GM23338 (cell line): ENCODE measurements around the gene AMFR. TPM values are rescaled to one million over a fixed set of nuclear protein-coding genes. Genes with fewer than 3 reads are reported as not detected.

Experiments
- ATAC-seq: fragments of 200-7000 bp; cut with Tn5 transposase; 3 replicates; pipeline ENCODE4 v1.9.1; 2020
- DNase-seq: peaks from one replicate; pipeline ENCODE4 v3.0.0-alpha.2; 2015; ENCODE audit warnings: low spot score
- H2AFZ ChIP-seq: fragments of 200-600 bp; sonication (generic); 2 replicates; pipeline ENCODE4 v1.8.0; 2016; ENCODE audit warnings: antibody characterized with exemption, mild to moderate bottlenecking, moderate library complexity
- H3F3A ChIP-seq: fragments of 200-600 bp; sonication (generic); replicated peaks from 2 replicates; pipeline ENCODE4 v1.8.0; 2017; ENCODE audit warnings: antibody characterized with exemption, mixed run types, low read depth
- H3K27ac ChIP-seq: fragments of 200-600 bp; sonication (generic); 2 replicates; pipeline ENCODE4 v1.6.1; 2016; ENCODE audit warnings: low read depth
- H3K27me3 ChIP-seq: fragments of 200-600 bp; sonication (generic); 2 replicates; pipeline ENCODE4 v1.8.0; 2016; ENCODE audit warnings: mild to moderate bottlenecking, mixed run types, moderate library complexity; ENCODE audit not compliant: insufficient read depth
- H3K36me3 ChIP-seq: fragments of 200-600 bp; sonication (generic); 2 replicates; pipeline ENCODE4 v1.8.0; 2016; ENCODE audit warnings: mild to moderate bottlenecking; ENCODE audit not compliant: insufficient read depth
- H3K4me1 ChIP-seq: fragments of 200-600 bp; sonication (generic); 2 replicates; pipeline ENCODE4 v1.8.0; 2016; ENCODE audit warnings: mild to moderate bottlenecking, moderate library complexity; ENCODE audit not compliant: insufficient read depth
- H3K4me2 ChIP-seq: fragments of 200-600 bp; sonication (generic); 2 replicates; pipeline ENCODE4 v1.7.1; 2017; ENCODE audit warnings: mixed run types
- H3K4me3 ChIP-seq: fragments of 200-600 bp; sonication (generic); 2 replicates; pipeline ENCODE4 v1.6.1; 2016; ENCODE audit warnings: mixed run types
- H3K79me2 ChIP-seq: fragments of 200-600 bp; sonication (generic); replicated peaks from 2 replicates; pipeline ENCODE4 v1.8.0; 2017; ENCODE audit warnings: mild to moderate bottlenecking; ENCODE audit not compliant: insufficient read depth
- H3K9me2 ChIP-seq: fragments of 200-600 bp; sonication (generic); 2 replicates; pipeline ENCODE4 v1.8.0; 2017; ENCODE audit not compliant: insufficient read depth
- H4K20me1 ChIP-seq: fragments of 200-600 bp; sonication (generic); replicated peaks from 2 replicates; pipeline ENCODE4 v1.8.0; 2017; ENCODE audit warnings: mild to moderate bottlenecking; ENCODE audit not compliant: insufficient read depth
- H3K27ac Mint-ChIP-seq: 2 replicates; pipeline ENCODE4 v1.8.0; 2020; ENCODE audit warnings: inconsistent platforms, mild to moderate bottlenecking, moderate library complexity, mixed read lengths
- H3K27me3 Mint-ChIP-seq: 3 replicates; pipeline ENCODE4 v1.8.0; 2022; ENCODE audit warnings: low read depth, mild to moderate bottlenecking, moderate library complexity, mixed read lengths, inconsistent platforms; ENCODE audit not compliant: insufficient read depth, poor library complexity
- H3K36me3 Mint-ChIP-seq: 3 replicates; pipeline ENCODE4 v1.8.0; 2021; ENCODE audit warnings: low read depth, mild to moderate bottlenecking, inconsistent platforms, moderate library complexity, mixed read lengths
- H3K4me1 Mint-ChIP-seq: 3 replicates; pipeline ENCODE4 v1.8.0; 2020; ENCODE audit warnings: mild to moderate bottlenecking, inconsistent platforms, mixed read lengths
- H3K4me3 Mint-ChIP-seq: 3 replicates; pipeline ENCODE4 v1.8.0; 2021; ENCODE audit warnings: moderate library complexity, mild to moderate bottlenecking, inconsistent platforms, mixed read lengths
- H3K9me3 Mint-ChIP-seq: 3 replicates; pipeline ENCODE4 v1.8.0; 2020; ENCODE audit warnings: moderate library complexity, mild to moderate bottlenecking, inconsistent platforms, mixed read lengths
- CREB1 ChIP-seq: fragments of 250-450 bp; sonication (Bioruptor Pico); IDR thresholded peaks from 2 replicates; pipeline ENCODE4 v1.5.0; 2020; ENCODE audit warnings: low read depth, mild to moderate bottlenecking, moderate library complexity
- CTCF ChIP-seq, 2 experiments: fragments of 200-600 bp in 1 of 2; sonication (generic) in 1 of 2; conservative IDR thresholded peaks; 2 replicates each; pipeline versions ENCODE4 v1.5.1 to v1.6.1; 2016 to 2017; ENCODE audit warnings: antibody characterized with exemption in 2 of 2, low read depth in 2 of 2, mild to moderate bottlenecking in 2 of 2, moderate library complexity in 1 of 2
- EZH2 ChIP-seq: fragments of 200-600 bp; sonication (generic); IDR thresholded peaks from one replicate; pipeline ENCODE4 v1.8.0; 2017; ENCODE audit warnings: antibody characterized with exemption, mild to moderate bottlenecking, low read depth; ENCODE audit not compliant: unreplicated experiment
- JUNB ChIP-seq: IDR thresholded peaks from one replicate; pipeline ENCODE4 v1.6.1; 2016; ENCODE audit warnings: antibody characterized with exemption; ENCODE audit not compliant: unreplicated experiment
- POLR2AphosphoS5 ChIP-seq: IDR thresholded peaks from 2 replicates; pipeline ENCODE4 v1.6.1; 2016; ENCODE audit warnings: antibody characterized with exemption, low read depth
- REST ChIP-seq: IDR thresholded peaks from one replicate; pipeline ENCODE4 v1.6.1; 2018; ENCODE audit warnings: antibody characterized with exemption; ENCODE audit not compliant: unreplicated experiment
- ZNF114 ChIP-seq: fragments of 250-450 bp; sonication (Bioruptor Pico); IDR thresholded peaks from 2 replicates; pipeline ENCODE4 v1.5.0; 2020; ENCODE audit warnings: mild to moderate bottlenecking, moderate library complexity
- ZNF331 ChIP-seq: fragments of 250-450 bp; sonication (Bioruptor Pico); IDR thresholded peaks from 2 replicates; pipeline ENCODE4 v1.5.0; 2020; ENCODE audit warnings: low read depth, mild to moderate bottlenecking, moderate library complexity
- ZNF462 ChIP-seq: fragments of 250-450 bp; sonication (Bioruptor Pico); IDR thresholded peaks from 2 replicates; pipeline ENCODE4 v1.5.0; 2020; ENCODE audit warnings: mild to moderate bottlenecking, moderate library complexity
- polyA plus RNA-seq: library from polyadenylated mRNA; unstranded; fragments of >200 nt; fragmentation: Nextera tagmentation; extraction: Ambion mirVana; gene quantifications from 2 replicates; pipeline ENCODE4 v1.2.1, GENCODE V29; 2016
- total RNA-seq: library from RNA; depleted of rRNA; stranded (reverse); fragments of >200 nt; shearing (Covaris generic); gene quantifications from 2 replicates; pipeline ENCODE4 v1.2.3, GENCODE V29; 2014

The AMFR gene
- total and polyA plus RNA-seq, 2 experiments from 2014 or later, result 9.0 to 41.1 TPM

GRCh38 chr16:56424791-56425438, 430 bp downstream of the AMFR start:
- ATAC-seq (peak; percentile 63), DNase-seq (peak; percentile 56)
- Mint-ChIP-seq H3K9me3 (no peaks in the 10 kb centered on the region), H3K27ac (no peak overlapping the region), H3K4me3 (peak overlapping the region; percentile 94), H3K27me3 (peaks cover 19% of the 10 kb centered on the region), H3K36me3 (no peaks in the 10 kb centered on the region), H3K4me1 (peaks cover 38% of the 10 kb centered on the region)
- peak overlapping the region; percentile 39; the same call in 1 of the 2 replicates for H2AFZ ChIP-seq
- H3K36me3 ChIP-seq, result no peaks in the 10 kb centered on the region
- H3F3A ChIP-seq, result peaks cover 7% of the 10 kb centered on the region
- peaks cover 28% of the 10 kb centered on the region for H3K4me1 ChIP-seq
- peaks cover 15% of the 10 kb centered on the region for H3K27me3 ChIP-seq
- H3K4me2 ChIP-seq, result peak overlapping the region; percentile 87
- H3K79me2 ChIP-seq, result peaks cover 44% of the 10 kb centered on the region
- peak; percentile 4; the same call in 1 of the 2 replicates for TF ChIP-seq POLR2AphosphoS5
- no peak for TF ChIP-seq CTCF (conservative IDR thresholded peaks at IDR 0.05; ENCODE audit: low read depth in 2 of 2)
- no peak for TF ChIP-seq ZNF331 (CRISPR knock-in tag)
- peaks cover 3% of the 10 kb centered on the region; the same call in 1 of the 2 replicates for H3K9me2 ChIP-seq
- no peak overlapping the region for H3K27ac ChIP-seq
- peaks cover 30% of the 10 kb centered on the region for H4K20me1 ChIP-seq
- peak overlapping the region; percentile 71 for H3K4me3 ChIP-seq

- no peaks in the 10 kb centered on the region for H3K36me3 ChIP-seq
- Mint-ChIP-seq H3K27ac (no peak overlapping the region; the same call in 1 of the 2 replicates), H3K4me3 (peak overlapping the region; percentile 94), H3K9me3 (no peaks in the 10 kb centered on the region), H3K27me3 (peaks cover 19% of the 10 kb centered on the region), H3K4me1 (peaks cover 38% of the 10 kb centered on the region), H3K36me3 (no peaks in the 10 kb centered on the region)
- peak overlapping the region; percentile 71 for H3K4me3 ChIP-seq
- no peak overlapping the region for H3K27ac ChIP-seq
- H2AFZ ChIP-seq, result peak overlapping the region; percentile 3; the same call in 1 of the 2 replicates
- H4K20me1 ChIP-seq, result peaks cover 28% of the 10 kb centered on the region
- peaks cover 49% of the 10 kb centered on the region for H3K79me2 ChIP-seq
- ATAC-seq, result no peak; the same call in 2 of the 3 replicates
- peaks cover 3% of the 10 kb centered on the region; the same call in 1 of the 2 replicates for H3K9me2 ChIP-seq
- H3K4me1 ChIP-seq, result peaks cover 28% of the 10 kb centered on the region
- peak overlapping the region; percentile 87 for H3K4me2 ChIP-seq
- peaks cover 7% of the 10 kb centered on the region for H3F3A ChIP-seq
- peaks cover 15% of the 10 kb centered on the region for H3K27me3 ChIP-seq
- peak; percentile 30 for DNase-seq
- TF ChIP-seq POLR2AphosphoS5, result no peak
- TF ChIP-seq REST, result no peak
- TF ChIP-seq CREB1 (CRISPR knock-in tag), result no peak
- no peak for TF ChIP-seq ZNF114
- TF ChIP-seq JUNB, result no peak
- no peak for TF ChIP-seq ZNF462 (CRISPR knock-in tag)
- TF ChIP-seq EZH2, result no peak
Measured at GRCh38 chr16:56424404-56424764, 961 bp downstream of the AMFR start.
